Neutrophil (primary cell): ENCODE measurements around the gene OR1J2.
"Not testable (repeated sequence)": the region's sequence is repeated elsewhere in the genome, so short reads cannot be mapped to it uniquely, and the experiment has no call there.

ENCODE experiments used
- H3K27ac ChIP-seq: fragments of 200-600 bp; sonication (generic); 2 replicates; pipeline ENCODE4 v1.5.1; 2016; ENCODE audit warnings: mild to moderate bottlenecking, moderate library complexity
- H3K27me3 ChIP-seq: fragments of 200-600 bp; sonication (generic); 2 replicates; pipeline ENCODE4 v1.6.0; 2016; ENCODE audit warnings: mild to moderate bottlenecking
- H3K36me3 ChIP-seq: fragments of 200-600 bp; sonication (generic); 2 replicates; pipeline ENCODE4 v1.5.1; 2017
- H3K4me1 ChIP-seq, 2 experiments: fragments of 200-600 bp in 1 of 2; sonication (generic) in 1 of 2; 1 replicate in 1 of 2; 2 replicates in 1 of 2; pipeline versions ENCODE4 v1.5.1 to v1.6.1; 2013 to 2016; ENCODE audit warnings: low read depth in 1 of 2, low read length in 1 of 2, mild to moderate bottlenecking in 1 of 2, moderate library complexity in 1 of 2; ENCODE audit not compliant: control insufficient read depth in 1 of 2, insufficient read depth in 1 of 2
- H3K4me3 ChIP-seq, 2 experiments: fragments of 200-600 bp in 1 of 2; sonication (generic) in 1 of 2; 1 replicate in 1 of 2; 2 replicates in 1 of 2; pipeline ENCODE4 v1.5.1; 2013 to 2016; ENCODE audit warnings: low read depth in 1 of 2, low read length in 1 of 2, mild to moderate bottlenecking in 1 of 2, moderate library complexity in 1 of 2
- H3K9me3 ChIP-seq: fragments of 200-600 bp; sonication (generic); 2 replicates; pipeline ENCODE4 v1.5.1; 2016
- CTCF ChIP-seq: fragments of 200-600 bp; sonication (generic); IDR thresholded peaks from 2 replicates; pipeline ENCODE4 v1.5.1; 2016; ENCODE audit warnings: antibody characterized with exemption

Gene OR1J2

DNA sequence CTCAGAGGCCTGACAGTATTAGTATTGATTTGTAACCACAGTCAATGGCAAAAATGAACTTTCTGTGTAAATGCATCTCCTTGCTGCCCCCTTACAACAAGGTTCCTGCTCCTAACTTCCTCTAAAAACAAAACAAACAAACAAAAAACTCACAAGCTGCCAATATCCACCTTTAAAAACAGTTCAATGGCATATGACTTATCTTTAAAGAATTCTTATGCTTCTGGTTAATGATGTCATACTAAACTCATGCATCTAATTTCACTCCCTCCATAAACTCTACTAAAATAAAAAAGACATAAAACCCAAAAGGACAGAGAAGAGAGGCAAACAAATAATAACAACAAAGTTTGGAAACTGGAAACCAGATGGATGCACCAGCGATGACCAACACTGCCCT is 25.5 kb downstream of the OR1J2 start:
- TF ChIP-seq CTCF = no peak
- Histone ChIP-seq H3K4me3 (no peak overlapping the region), H3K9me3 (no peaks in the 10 kb centered on the region), H3K27me3 (no peaks in the 10 kb centered on the region), H3K36me3 (no peaks in the 10 kb centered on the region), H3K4me1 (no peaks in the 10 kb centered on the region), H3K27ac (no peak overlapping the region)

DNA sequence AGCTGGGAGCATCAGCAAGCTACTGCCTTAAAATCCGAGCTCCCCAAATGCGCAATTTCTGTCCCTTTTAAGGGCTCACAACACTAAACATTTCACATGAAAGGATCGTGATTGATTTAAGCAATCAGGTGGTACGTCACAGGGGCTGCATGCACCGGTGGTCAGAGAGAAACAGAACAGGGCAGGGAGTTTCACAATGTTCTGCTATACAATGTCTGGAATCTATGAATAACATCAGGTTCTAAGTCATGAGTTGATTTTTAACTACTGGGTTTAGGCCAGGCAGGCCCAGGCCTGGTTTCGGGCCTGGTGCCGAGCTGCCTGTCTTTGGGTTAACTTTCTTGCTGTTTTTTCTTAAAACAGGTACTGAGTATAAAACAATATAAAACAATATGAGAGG is 26.5 kb downstream of the OR1J2 start:
- not testable (repeated sequence) for H3K27ac ChIP-seq, H3K4me1 ChIP-seq, H3K27me3 ChIP-seq, H3K36me3 ChIP-seq, H3K9me3 ChIP-seq, H3K4me3 ChIP-seq

- no peak overlapping the region for H3K4me3 ChIP-seq
- no peaks in the 10 kb centered on the region for H3K4me1 ChIP-seq
- peaks cover 12% of the 10 kb centered on the region for H3K27me3 ChIP-seq
- no peaks in the 10 kb centered on the region for H3K9me3 ChIP-seq
- no peaks in the 10 kb centered on the region for H3K36me3 ChIP-seq
- no peak for TF ChIP-seq CTCF
- no peak overlapping the region for H3K27ac ChIP-seq
Measured at GRCh38 chr9:122538757-122539156, 28.2 kb downstream of the OR1J2 start.

DNA sequence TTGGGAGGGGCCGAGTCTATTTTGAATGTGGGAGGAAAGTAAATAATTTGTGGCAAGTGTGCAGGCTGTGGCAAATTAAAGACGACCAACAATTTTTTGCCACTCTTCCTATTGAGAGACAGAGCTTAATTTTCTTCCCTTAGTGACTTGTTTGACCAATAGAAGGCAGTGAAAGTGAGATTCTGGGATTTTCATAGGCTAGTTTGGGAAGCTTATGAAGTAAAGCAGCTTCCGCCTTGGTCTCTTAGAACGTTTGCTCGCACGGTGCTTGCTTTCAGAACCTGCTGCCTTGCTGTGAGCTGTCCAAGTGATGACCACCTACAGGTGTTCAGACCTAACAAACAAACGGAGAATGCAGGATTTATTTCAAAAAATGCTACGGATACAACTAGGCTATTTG is 35.6 kb downstream of the OR1J2 start:
- TF ChIP-seq CTCF = no peak
- H3K9me3 ChIP-seq = no peaks in the 10 kb centered on the region

DNA sequence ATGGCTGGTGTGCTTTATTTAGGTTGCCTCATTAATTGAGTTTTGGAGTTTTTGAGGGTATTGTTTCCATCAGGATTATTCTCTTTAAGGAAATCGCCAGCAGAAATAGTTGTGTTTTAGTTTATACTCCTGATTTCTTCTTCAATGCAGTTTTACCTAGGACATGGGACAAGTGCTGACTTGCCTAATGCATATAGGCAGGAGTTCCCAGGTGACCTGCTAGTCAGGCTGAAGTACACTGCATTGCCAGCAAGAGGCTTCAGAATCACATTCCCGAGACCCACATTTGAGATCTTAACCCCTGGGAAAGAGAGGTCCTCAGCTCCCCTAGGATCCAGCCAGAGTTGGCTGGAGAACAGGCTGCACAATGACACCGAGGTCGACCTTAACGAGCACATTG is 40.8 kb downstream of the OR1J2 start:
- no peak for TF ChIP-seq CTCF
- H3K9me3 ChIP-seq = no peaks in the 10 kb centered on the region
- no peak overlapping the region for H3K4me3 ChIP-seq
- no peaks in the 10 kb centered on the region for H3K36me3 ChIP-seq
- H3K27ac ChIP-seq = no peak overlapping the region
- H3K27me3 ChIP-seq = peaks cover 7% of the 10 kb centered on the region
- H3K4me1 ChIP-seq = no peaks in the 10 kb centered on the region

More for the DNA sequence above, 35.6 kb downstream of the OR1J2 start:
- H3K36me3 ChIP-seq = no peaks in the 10 kb centered on the region
- peaks cover 20% of the 10 kb centered on the region for H3K27me3 ChIP-seq
- H3K4me1 ChIP-seq = no peaks in the 10 kb centered on the region
- H3K4me3 ChIP-seq = no peak overlapping the region
- no peak overlapping the region for H3K27ac ChIP-seq

DNA sequence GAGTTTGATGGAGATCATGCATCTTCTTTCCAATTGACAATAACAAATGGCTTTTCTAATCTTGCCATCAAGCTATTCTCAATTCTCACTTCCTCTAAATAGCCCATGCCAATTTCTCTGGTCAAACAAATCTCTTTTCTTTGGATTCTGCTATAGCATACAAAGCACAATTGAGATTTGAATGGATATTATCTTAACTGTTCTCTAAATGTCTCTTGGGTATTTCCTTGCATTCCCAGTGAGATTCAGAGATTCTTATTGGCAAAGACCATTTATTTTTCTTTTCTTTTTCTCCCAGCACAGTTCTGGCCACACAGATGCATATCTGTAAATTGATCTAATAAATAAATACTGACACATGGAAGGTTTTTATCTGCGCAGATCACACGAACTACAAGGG is 42.2 kb downstream of the OR1J2 start, which contains the start of gene OR1N2:
Gene OR1N2 (plus strand): TSS at position 301 of the 400 bp plus-strand sequence. CDS start 100 bp downstream, outside the sequence.
- H3K9me3 ChIP-seq = no peaks in the 10 kb centered on the region
- H3K27ac ChIP-seq = no peak within 1 kb of the TSS
- H3K27me3 ChIP-seq = peaks cover 3% of the 10 kb centered on the region
- no peaks in the 10 kb centered on the region for H3K36me3 ChIP-seq
- no peak within 1 kb of the TSS for H3K4me3 ChIP-seq
- H3K4me1 ChIP-seq = no peaks in the 10 kb centered on the region
- TF ChIP-seq CTCF = no peak
